ACHN (cell line): ENCODE results near the gene RPL28.
"Not testable (repeated sequence)": the region's sequence is repeated elsewhere in the genome, so short reads cannot be mapped to it uniquely, and the experiment has no call there.

Experiments
- DNase-seq: peaks from one replicate; pipeline ENCODE4 v3.0.0-alpha.2; 2015
- in situ Hi-C: cut with HindIII; loops from 2 replicates; pipeline ENCODE4 v1.10.0; 2017; ENCODE audit warnings: low sequenced_read_pairs, low pct_ligation_motif_present, low pct_unique_long_range_greater_than_20kb

RPL28 gene

DNA sequence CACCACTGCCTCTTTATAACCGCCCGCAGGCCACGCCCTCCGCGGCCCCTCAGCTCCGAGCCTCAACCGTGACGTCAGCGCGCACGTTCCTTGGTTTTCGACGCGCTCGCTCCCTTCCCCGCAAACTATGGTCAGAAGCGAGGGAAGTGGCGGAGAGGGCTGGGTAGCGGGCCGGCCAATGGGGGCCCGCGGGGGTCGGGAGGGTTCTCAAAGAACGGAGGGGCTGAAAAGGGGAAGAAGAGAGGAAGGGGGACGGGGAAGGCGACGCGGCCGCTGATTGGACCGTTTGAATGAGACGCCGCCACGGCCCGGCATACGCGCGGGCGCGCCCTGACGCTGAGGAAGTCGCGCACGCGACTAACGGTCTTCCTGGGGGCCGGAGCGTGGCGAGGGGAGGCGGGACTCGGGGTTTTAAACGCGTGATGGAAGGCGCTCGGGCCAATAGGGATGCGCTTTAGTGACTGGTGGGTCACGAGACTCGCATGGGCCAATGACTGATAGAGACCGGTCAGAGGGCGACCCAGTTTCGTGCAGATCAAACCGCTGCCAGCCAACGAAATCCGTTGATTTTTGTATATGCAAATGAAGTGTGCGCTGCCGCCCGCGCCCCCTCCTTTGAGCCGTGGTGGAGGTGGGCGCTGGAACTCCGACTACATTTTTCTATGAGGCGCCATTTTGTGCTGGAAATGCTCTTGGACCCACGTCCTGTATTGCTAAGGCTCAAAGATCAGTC lies 22.2 kb downstream of the RPL28 start:
- DNase-seq, result peak; percentile 98
- in situ Hi-C loops, result no loop called here

GRCh38 chr19:55408533-55408872 lies 22.8 kb downstream of the RPL28 start:
- DNase-seq, result no peak
- in situ Hi-C loops, result no loop called here

GRCh38 chr19:55409179-55409578 lies 23.4 kb downstream of the RPL28 start:
- in situ Hi-C loops, DNase-seq: not testable (repeated sequence)

DNA sequence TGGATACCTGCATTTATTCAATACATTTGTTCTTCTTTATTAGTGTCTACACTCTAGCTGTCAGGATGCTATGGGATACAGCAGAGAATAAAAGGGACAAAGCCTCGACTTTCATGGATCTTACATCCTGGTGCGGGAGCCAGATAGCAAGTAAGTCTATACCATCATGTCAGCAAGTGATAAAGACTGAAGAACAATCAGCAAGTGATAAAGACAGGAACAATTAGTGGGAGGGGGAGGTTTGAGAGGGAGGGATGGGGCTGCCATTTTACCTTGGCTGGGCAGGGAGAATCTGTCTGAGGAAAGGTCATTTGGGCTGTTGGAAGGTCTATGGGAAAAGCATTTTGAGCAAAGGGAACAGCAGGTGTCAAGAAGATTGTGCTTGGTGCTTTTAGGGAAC lies 24.4 kb downstream of the RPL28 start:
- in situ Hi-C loops, result no loop called here
- no peak for DNase-seq

- peak; percentile 75 for DNase-seq
- in situ Hi-C loops, result no loop called here
Observed at GRCh38 chr19:55418185-55418584, 32.5 kb downstream of the RPL28 start.

GRCh38 chr19:55419103-55419502 lies 33.4 kb downstream of the RPL28 start:
- in situ Hi-C loops, result no loop called here
- DNase-seq, result no peak

- no peak for DNase-seq
- in situ Hi-C loops, result no loop called here
Observed at GRCh38 chr19:55419624-55420236, 34.0 kb downstream of the RPL28 start.

DNA sequence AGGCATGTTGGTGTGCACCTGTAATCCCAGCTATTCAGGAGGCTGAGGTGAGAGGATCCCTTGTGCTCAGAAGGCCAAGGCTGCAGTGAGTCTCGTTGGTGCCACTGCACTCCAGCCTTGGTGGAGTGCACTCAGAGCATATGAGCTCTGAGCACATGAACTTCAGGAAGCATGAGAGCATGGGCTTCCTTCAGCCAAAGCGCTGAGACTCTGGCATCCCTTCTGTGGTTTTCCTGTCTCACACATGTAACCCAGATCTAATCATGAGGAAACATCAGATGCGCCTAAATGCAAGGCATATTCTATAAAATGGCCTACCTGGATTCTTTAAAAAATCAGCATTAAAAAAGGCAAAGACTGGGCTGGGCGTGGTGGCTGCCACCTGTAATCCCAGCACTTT lies 35.5 kb downstream of the RPL28 start:
- DNase-seq, in situ Hi-C loops: not testable (repeated sequence)

- DNase-seq, result no peak
Observed at GRCh38 chr19:55423225-55424005, 37.7 kb downstream of the RPL28 start.

GRCh38 chr19:55424518-55424917 lies 38.8 kb downstream of the RPL28 start:
- in situ Hi-C loops, result no loop called here
- DNase-seq, result no peak

More at GRCh38 chr19:55423225-55424005, 37.7 kb downstream of the RPL28 start:
- in situ Hi-C loops, result no loop called here

GRCh38 chr19:55426042-55426441 lies 40.3 kb downstream of the RPL28 start:
- no peak for DNase-seq
- in situ Hi-C loops, result no loop called here

DNA sequence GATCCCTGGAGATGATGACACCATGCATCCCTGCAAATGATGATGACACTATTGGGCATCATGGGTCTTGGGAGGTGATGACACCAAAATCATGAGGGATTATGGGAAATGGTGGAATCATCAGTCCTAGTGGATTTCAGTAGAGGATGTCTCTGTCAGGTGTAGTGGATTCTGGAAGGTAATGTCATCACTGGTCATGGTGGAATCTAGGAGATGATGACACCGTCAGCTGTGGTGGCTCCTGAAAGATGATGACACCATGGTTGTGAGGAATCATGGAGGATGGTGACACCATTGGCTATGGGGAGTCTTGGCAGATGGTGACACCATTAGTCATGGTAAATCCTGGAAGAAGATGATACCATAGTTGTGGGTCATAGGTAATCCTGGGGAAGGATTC lies 45.5 kb downstream of the RPL28 start:
- in situ Hi-C loops, result no loop called here
- no peak for DNase-seq

DNA sequence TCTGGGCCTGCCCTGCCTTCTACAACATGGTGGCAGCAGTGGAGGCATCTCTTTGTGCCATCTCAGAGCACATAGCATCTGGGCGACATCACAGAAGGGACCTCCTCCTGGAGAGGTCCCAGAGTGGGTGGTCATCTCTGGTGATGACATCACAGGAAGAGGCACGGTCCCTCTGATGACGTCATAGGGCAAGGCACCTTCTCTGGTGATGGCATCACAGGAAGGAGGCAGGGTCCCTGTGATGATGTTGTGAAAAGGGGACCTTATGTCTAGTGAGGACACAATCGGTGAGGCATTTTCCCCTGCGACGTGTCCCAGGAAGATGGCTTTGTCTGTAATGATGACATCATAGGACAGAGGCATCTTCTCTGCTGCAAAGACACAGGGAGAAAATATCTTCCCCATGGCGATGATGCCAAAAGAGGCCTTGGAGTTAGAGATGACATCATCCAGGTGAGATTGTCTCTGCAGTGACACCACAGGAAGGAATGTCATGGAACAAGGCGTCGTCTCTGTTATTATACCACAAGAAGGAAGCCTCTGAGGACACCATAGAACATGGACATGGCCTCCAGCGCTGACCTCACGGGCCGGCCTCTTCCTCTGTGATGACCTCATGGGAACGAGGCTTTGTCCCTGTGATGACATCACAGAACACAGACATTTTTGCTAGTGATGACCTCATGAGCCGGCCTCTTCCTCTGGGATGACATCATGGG lies 46.7 kb downstream of the RPL28 start:
- in situ Hi-C loops, result no loop called here
- DNase-seq, result no peak

- in situ Hi-C loops, result no loop called here
- no peak for DNase-seq
Observed at GRCh38 chr19:55433292-55433691, 47.6 kb downstream of the RPL28 start.

DNA sequence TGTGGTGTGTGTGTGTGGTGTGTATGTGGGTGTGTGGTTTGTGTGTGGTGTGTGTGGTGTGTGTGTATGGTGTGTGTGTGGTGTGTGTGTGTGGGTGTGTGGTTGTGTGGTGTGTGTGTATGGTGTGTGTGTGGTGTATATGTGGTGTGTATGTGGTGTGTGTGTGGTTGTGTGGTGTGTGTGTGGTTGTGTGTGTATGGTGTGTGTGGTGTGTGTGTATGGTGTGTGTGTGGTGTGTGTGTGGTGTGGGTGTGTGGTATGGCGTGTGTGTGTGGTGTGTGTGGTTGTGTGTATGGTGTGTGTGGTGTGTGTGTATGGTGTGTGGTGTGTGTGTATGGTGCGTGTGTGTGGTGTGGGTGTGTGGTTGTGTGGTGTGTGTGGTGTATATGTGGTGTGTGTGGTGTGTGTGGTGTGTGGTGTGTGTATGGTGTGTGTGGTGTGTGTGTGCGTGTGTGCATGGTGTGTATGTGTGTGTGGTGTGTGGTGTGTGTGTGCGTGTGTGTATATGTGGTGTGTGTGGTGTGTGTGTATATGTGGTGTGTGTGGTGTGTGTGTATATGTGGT lies 48.7 kb downstream of the RPL28 start:
- in situ Hi-C loops, result no loop called here
- no peak for DNase-seq

DNA sequence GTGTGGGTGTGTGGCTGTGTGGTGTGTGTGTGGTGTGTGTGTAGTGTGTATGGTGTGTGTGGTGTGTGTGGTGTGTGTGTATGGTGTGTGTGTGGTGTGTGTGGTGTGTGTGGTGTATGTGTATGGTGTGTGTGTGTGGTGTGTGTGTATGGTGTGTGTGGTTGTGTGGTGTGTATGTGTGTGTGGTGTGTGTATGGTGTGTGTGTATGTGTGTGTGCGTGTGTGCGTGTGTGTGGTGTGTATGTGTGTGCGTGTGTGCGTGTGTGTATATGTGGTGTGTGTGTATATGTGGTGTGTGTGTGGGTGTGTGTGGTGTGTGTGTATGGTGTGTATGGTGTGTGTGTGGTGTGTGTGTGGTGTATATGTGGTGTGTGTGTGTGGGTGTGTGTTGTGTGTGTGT lies 49.3 kb downstream of the RPL28 start:
- in situ Hi-C loops, result no loop called here
- no peak for DNase-seq

DNA sequence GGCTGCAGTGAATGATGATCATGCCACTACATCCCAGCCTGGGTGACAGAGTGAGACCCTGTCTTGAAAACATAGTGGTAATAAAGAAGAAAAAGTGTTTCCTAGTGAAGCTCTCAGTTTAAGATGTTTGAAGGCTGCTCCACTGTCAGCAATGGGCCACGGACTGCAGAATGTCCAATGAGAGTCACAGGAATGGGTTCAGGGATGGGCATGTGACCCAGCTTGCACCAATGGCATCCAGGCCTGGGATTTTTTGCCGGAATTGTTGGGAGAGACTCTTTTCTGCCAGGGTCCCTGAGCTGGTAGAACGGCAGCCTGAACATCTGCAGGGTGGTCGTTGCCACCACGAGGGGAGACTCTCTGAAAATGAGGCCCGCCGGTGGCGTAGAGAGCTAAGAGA lies 51.1 kb downstream of the RPL28 start:
- no peak for DNase-seq
- in situ Hi-C loops, result no loop called here

DNA sequence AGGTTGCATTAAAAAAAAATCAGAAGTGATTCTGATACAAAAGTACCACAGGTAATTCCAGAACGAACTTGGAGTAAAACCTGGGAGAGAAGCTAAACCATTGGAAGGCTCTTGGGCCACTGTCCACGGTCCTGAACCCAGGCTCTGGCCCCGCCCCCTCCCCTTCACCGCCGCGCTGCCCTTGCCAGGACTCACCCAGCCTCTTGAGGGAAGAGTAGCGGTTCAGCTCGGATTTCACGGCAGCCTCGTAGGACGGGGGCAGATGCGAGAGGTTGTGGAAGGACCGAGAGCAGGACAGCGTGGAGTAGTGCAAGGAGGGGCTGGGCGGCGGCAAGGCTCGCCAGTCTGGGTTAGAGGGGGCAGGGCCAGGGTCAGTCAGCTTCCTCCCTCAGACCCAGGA lies 51.7 kb downstream of the RPL28 start:
- DNase-seq, result peak; percentile 77
- in situ Hi-C loops, result no loop called here

- no peak for DNase-seq
- in situ Hi-C loops, result no loop called here
Observed at GRCh38 chr19:55439052-55439451, 53.3 kb downstream of the RPL28 start.
